Putamen (tissue), 1 donor: ENCODE results near the gene PSD.

Experiments used
- DNase-seq: peaks from one replicate; pipeline ENCODE4 v3.0.0-alpha.2; 2016; ENCODE audit warnings: low spot score

The PSD gene

DNA sequence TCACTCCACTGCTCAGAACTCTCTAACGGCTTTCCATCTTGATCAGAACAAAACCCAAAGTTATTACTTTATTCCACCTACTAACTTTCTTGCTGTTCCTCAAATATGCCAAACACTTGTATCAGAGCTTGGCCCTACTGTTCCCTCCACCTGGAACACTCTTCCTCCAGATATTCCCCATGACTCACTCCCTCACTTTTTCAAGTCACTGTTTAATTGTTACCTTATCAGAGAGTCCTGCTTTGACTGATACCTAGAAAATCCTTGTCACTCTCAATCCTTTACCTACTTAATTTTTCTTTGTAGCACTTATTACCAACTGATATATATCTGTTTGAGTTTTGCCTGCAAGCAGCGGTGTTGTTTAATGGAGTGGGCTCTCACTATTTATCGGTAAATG lies 28.7 kb downstream of the PSD start:
- DNase-seq: no peak

DNA sequence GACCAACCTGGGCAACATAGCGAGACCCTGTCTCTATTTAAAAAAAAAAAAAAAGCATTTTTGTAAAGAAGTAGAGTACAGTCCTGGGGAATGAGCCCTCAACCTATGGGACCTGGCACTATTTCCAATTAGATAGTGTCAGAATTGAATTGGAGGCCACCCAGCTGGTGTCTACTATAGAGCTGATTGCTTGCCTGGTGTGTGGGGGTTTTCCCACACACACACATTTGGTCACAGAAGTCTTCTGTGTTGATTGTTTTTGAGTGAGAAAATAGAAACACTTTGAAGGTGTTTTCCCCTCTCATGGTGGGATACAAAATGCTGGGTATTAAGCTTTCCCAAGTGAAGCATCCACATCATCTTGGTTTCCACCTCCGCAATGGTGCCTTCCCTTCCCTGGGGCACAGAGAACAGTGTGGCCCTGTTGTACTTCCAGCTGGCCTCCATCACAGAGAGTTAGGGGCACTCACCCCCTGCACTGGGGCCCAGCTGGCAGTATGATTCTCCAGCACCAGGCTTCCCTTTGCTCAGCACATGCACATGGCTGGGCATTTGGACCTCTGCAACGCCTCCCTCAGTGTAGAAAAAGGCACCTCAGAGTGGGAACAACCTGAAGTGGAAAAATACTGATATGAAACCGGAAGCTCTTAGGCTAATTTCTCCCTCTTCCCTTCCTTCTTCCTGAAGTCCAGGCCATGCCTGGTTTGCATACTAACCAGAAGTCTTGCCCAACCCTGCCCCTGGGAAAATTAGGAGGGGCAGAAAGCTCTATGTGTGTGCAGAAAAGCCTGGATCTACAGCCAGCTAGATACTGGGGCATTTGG lies 33.8 kb downstream of the PSD start:
- DNase-seq: no peak

DNA sequence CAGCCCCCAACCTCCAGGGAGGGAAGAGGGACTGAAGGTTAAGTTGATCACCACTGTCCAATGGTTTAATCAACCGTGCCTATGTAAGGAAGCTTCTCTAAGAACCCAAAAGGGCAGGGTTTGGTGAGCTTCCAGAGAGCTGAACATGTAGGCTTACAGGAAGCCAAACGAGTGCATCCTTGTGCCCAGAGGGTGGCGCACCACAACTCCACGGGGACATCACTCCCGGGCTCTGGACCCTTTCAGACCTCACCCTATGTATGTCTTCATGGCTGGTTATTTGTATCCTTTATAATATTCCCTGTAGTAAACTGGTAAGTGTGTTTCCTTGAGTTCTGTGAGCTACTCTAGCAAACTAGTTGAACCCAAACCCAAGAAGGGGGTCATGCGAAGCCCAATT lies 34.5 kb downstream of the PSD start:
- DNase-seq: no peak

DNA sequence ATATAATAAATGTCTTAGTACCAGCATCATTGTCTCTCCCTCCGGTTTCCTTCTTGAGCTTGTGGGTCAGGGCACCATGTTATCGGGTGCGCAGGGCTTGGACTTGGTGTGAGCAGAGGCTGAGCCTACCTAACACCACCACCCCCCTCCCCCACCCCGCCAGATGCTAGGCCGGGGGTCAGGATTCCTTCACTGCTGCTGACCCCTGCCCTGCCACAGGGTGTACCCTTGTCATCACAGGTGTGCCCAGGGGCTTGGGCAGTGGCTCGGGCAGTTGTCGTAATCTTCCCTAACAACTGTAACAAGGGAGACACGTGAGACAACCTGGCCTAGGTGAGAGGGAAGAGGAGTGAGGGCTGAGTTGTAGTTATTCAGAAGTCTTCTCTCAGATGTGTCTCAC lies 35.7 kb downstream of the PSD start:
- DNase-seq: no peak

DNA sequence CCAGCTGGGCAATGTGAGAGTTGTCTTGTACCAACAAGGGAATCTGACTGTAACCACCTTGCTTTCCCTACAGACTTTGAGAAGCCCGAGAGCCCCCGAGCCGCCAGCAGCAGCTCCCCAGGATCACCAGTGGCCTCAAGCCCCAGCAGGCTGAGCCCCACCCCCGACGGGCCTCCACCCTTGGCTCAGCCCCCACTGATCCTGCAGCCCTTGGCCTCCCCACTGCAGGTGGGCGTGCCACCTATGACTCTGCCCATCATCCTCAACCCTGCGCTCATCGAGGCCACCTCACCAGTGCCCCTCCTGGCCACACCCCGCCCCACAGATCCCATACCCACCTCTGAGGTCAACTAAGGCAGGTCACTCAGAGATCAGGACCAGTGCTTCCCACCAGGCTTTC lies 36.6 kb downstream of the PSD start:
- DNase-seq: no peak

DNA sequence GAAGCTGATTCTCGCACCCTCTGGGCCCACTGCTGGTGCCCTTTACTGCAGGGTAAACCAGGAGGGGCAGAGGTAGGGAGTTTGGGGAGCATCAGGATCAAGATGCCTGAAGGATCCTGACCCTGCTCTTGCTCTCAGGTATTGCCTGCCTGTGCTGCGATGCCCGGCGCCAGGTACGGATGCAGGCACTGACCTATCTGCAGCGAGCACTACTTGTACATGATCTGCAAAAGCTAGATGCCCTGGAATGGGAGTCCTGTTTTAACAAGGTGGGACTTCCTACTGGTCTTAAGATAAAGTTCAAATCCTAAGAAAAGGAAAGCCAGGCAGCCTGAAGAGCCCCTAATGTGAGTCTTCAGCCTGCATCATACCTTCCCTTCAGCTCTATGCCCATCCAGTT lies 39.2 kb downstream of the PSD start:
- no peak for DNase-seq

DNA sequence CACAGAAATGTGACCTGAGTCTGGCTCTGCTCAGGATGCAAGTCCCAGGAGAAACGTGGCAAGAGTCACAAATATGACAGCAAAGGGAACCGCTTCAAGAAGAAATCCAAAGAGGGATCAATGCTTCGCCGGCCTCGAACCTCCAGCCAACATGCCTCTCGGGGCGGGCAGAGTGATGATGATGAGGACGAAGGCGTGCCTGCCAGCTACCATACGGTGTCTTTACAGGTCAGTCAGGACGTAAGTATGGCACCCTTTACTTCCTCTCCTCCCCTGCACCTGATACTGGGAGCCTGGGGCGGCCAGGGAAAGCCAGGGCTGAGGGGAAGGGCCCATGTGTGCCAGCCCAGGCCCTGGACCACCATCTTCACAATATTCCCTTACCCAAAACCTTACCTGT lies 41.7 kb downstream of the PSD start:
- no peak for DNase-seq

DNA sequence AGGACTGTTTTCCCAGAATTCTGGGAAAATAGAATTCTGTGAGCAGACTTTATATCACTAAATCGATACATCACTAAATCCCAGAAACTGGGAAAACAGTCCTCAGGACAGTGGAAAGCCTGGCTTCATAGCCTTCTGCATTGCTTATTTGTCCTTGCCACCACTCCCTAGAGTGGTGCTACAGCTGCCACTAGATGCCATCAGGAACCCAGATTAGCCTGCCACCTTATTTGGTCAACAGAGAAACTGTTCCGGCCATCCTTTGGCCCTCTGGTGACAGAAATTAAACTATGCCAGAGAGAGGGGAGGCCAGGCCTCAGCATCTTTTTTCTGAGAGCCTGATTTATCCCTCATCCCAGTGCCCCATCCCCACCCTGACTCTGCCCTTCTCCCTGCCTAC lies 42.7 kb downstream of the PSD start:
- DNase-seq: no peak

DNA sequence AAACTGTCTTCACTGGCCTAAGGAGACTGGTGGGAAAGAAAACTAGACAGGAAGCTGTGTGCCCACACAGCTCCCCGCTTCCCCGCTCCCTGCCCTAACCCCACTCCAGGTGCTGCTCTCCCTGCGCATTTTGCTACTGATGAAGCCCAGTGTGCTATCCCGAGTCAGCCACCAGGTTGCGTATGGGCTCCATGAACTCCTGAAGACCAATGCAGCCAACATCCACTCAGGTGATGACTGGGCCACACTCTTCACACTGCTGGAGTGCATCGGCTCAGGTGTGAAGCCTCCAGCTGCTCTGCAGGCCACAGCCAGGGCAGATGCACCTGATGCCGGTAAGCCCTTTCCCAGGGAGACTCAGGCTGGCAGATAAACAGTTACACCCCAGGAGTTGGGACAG lies 43.3 kb downstream of the PSD start:
- DNase-seq: no peak

DNA sequence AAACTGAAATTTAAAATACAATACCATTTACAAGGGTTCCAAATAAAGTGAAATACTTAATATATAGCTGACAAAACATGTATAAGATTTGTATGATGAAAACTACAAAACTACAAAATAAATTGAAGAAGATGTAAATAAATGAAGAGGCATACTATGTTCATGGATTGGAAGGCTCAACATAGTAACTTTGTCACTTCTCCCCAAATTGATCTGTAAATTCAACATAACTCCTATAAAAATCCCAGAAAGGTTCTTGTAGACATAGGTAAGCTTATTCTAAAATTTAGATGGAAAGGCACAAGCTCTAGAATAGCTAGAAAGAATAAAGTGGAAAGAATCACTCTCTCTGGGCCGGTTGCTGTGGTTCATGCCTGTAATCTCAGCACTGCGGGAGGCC lies 47.3 kb downstream of the PSD start:
- DNase-seq: no peak

DNA sequence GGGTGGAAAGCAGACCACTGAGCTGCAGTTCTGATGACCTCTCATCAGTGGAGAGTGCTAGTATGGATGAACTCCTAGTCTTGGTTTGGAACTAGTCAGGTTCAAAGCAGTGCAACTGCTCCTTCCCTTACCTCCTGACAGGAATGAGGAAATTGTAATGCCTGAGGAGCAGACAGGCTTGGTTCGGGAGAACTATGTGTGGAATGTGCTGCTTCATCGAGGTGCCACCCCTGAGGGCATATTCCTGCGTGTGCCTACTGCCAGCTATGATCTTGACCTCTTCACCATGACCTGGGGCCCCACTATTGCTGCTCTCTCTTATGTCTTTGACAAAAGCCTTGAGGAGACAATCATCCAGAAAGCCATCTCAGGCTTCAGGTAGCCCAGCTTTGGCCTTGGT lies 50.5 kb downstream of the PSD start:
- DNase-seq: no peak

DNA sequence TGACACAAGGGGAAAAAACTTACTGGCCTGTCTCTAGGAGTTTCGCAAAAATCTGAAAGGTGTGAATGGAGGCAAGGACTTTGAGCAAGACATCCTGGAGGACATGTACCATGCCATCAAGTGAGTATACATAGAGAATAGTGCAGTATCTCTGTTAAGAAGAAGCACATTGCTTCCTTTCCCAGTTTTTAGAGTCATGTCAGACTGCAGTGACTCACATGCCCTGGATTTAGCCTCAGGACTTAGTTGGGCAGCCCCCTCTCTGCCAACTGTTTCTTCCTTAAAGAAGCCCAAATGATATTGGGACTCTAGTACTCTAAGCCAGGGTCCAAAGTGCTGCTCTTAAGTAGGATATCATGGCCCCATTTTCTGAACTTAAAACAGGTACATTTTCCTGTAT lies 51.1 kb downstream of the PSD start:
- no peak for DNase-seq

DNA sequence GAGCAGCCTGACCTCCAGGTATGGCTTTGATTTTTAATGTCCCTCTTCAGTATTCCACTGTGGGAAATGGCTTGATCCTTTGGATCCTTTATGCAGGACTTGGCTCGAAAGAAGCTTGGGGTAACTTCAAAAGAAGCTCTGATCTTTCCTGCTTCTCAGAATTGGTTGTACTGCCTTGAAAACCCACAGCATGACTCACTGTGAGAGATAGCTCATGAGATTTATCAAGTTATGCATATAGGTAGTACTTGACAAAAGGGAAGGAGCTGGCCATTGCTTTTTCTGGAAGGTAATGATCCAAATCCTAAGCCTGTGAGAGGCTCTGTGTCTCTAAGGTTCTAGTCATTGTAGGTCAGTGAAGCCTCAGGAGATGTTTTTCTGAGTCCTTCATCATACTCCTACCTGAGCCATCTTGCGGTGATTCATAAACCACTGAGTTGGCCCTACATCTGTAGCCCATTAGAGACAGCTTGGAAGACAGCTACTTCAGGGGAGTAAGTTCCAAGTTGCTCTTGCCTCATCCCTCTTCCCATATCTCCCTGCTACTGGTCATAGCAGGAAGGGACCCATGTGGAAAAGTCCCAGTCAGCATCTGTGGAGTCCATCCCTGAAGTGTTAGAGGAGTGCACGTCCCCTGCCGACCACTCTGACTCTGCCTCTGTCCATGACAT lies 59.7 kb downstream of the PSD start:
- no peak for DNase-seq

DNA sequence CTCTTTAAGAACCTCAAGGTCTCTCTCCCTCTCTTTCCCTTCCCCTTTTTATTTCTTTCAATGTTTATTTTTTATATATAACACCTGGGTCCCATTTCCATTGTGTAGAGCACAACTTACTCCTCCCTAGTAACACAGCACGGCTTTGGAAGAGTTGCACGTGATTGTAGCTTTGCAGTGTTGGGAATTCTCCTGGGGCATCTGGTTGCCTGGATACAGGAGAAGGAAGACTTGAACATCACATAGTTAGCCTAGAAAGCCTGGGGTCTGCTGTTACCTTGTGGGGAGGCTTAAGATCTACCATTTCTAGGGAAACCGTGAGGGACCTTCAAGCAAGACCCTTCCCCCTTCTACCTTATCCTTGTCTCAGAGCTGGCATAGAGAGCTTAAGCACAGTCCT lies 64.1 kb downstream of the PSD start:
- DNase-seq: no peak
